GM12865 (cell line): ENCODE measurements around the gene MYOCD.

Experiments used
- DNase-seq: peaks from one replicate; pipeline ENCODE4 v3.0.0; 2010; ENCODE audit warnings: low read depth
- H3K4me3 ChIP-seq: 2 replicates; pipeline ENCODE4 v1.5.1; 2011; ENCODE audit warnings: mild to moderate bottlenecking, low read depth, low read length, control low read depth
- TF ChIP-seq, protein P1 (sequence below): IDR thresholded peaks from 2 replicates; pipeline ENCODE4 v1.5.1; 2011; ENCODE audit warnings: low read length, control low read depth, low read depth, inconsistent platforms; ENCODE audit not compliant: insufficient read depth; ENCODE audit errors: missing control alignments

Gene MYOCD

GRCh38 chr17:12730421-12730820 is 64.7 kb downstream of the MYOCD start:
- no peak overlapping the region for H3K4me3 ChIP-seq
- no peak for DNase-seq
- TF ChIP-seq, protein P1, sequence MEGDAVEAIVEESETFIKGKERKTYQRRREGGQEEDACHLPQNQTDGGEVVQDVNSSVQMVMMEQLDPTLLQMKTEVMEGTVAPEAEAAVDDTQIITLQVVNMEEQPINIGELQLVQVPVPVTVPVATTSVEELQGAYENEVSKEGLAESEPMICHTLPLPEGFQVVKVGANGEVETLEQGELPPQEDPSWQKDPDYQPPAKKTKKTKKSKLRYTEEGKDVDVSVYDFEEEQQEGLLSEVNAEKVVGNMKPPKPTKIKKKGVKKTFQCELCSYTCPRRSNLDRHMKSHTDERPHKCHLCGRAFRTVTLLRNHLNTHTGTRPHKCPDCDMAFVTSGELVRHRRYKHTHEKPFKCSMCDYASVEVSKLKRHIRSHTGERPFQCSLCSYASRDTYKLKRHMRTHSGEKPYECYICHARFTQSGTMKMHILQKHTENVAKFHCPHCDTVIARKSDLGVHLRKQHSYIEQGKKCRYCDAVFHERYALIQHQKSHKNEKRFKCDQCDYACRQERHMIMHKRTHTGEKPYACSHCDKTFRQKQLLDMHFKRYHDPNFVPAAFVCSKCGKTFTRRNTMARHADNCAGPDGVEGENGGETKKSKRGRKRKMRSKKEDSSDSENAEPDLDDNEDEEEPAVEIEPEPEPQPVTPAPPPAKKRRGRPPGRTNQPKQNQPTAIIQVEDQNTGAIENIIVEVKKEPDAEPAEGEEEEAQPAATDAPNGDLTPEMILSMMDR: no peak

- H3K4me3 ChIP-seq: no peak overlapping the region
- no peak for DNase-seq
- TF ChIP-seq, protein P1: no peak
Measured at GRCh38 chr17:12730931-12731521, 65.3 kb downstream of the MYOCD start.

GRCh38 chr17:12731839-12732238 is 66.1 kb downstream of the MYOCD start:
- DNase-seq: no peak
- TF ChIP-seq, protein P1: no peak
- no peak overlapping the region for H3K4me3 ChIP-seq

DNA sequence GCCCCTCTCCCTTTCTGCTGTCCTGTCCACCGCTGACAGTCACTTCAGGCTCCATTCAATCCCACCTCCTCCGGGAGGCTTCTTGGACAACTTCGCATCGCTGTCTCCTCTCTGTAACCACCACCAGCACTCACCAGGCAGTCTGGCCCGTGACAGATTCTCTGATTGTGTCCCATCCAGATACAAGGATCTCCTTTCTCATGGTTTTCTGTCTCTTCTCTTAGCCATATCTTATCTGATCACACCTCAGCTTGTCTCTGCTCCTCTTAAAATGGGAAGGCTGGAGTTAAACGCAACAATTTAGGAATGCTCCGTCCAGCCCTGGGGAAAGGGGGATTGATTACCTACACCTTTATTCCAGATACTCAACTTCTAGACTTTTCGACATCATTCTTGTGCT is 66.7 kb downstream of the MYOCD start:
- H3K4me3 ChIP-seq: no peak overlapping the region
- TF ChIP-seq, protein P1: no peak
- DNase-seq: no peak

DNA sequence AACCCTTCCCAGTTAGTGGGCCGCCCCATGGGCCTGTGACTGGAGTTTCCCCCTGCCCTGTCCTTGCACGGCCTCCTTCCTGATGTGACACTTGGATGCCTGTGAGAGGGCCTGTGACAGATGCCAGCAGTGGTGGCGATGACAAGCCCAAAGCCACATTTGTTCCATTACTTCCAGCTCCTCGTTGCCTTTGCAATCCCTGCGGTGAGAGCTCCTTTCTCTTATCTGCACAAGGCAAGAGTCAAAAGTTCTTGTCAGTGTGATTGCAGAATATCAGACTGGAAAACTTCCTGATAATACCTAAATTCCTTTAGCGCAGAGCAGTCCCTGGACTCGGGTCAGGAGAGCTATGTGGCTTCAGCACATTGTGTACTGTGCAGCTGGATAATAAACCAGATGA is 69.2 kb downstream of the MYOCD start:
- no peak for DNase-seq
- no peak overlapping the region for H3K4me3 ChIP-seq
- TF ChIP-seq, protein P1: no peak

GRCh38 chr17:12735517-12735916 is 69.8 kb downstream of the MYOCD start:
- TF ChIP-seq, protein P1: no peak
- no peak overlapping the region for H3K4me3 ChIP-seq
- no peak for DNase-seq

GRCh38 chr17:12736526-12736925 is 70.8 kb downstream of the MYOCD start:
- TF ChIP-seq, protein P1: no peak
- DNase-seq: no peak

More at GRCh38 chr17:12736526-12736925, 70.8 kb downstream of the MYOCD start:
- H3K4me3 ChIP-seq: no peak overlapping the region
